Measurements from ENCODE around the gene NCKAP5.

DNA sequence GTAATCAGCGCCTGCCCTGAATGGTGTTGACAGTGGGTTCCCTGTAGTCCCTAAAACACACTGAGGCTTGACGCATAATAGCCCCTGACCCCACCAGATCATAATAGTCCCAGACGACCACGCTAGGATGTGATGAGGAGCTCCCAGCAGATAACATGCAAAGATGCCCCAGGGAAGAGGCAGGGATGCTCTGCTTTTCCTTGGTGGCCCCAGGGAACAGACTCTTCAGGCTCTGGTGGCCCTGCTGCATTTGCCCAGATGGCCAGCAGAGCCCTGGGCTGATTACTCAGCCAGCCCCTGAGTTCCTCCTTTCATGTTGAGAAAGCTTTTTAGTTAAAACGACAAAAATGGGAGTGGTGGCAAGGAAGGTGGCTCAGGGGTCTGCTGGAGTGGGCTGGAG is 5.9 kb upstream of the NCKAP5 start:
- TF ChIP-seq CTCF (IDR thresholded peaks at IDR 0.05): no peak
- TF ChIP-seq POLR2A (IDR thresholded peaks at IDR 0.05): no peak
- TF ChIP-seq POLR2AphosphoS5 (IDR thresholded peaks at IDR 0.05; ENCODE audit: insufficient read depth in 1 of 2, low read depth in 1 of 2): no peak

Data from vagina (tissue), 2 donors.